Gastrocnemius medialis (tissue), 4 donors: Measurements from ENCODE around the gene FRMD5.
"Not testable (repeated sequence)": the region's sequence is repeated elsewhere in the genome, so short reads cannot be mapped to it uniquely, and the experiment has no call there.

Experiments
- POLR2A ChIP-seq, 2 donors: fragments of 450-650 bp; IDR thresholded peaks; one replicate each; pipeline ENCODE4 v1.6.1; 2017; ENCODE audit warnings: antibody characterized with exemption in 2 of 2, mild to moderate bottlenecking in 2 of 2, moderate library complexity in 2 of 2
- TF ChIP-seq, protein P1 (sequence below), 5 experiments: fragments of 450-650 bp in 3 of 5; fragments of 200-600 bp in 2 of 5; sonication (generic) in 2 of 5; IDR thresholded peaks in 4 of 5; conservative IDR thresholded peaks in 1 of 5; 1 replicate in 4 of 5; 2 replicates in 1 of 5; pipeline ENCODE4 v1.5.1; 2016 to 2019; ENCODE audit warnings: antibody characterized with exemption in 5 of 5, mild to moderate bottlenecking in 3 of 5, moderate library complexity in 3 of 5

DNA sequence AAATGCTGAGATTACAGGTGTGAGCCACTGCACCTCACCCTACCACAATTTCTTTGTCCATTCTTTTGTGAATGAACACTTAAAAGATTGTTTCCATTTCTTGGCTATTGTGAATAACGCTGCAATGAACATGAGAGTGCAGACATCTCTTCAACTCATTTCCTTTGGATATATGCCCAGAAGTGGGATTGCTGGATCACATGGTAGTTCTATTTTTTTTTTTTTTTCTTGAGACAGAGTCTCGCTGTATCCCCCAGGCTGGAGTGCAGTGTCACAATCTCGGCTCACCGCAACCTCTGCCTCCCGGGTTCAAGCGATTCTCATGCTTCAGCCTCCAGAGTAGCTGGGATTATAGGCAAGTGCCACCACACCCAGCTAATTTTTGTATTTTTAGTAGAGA lies 194.8 kb downstream of the FRMD5 start:
- TF ChIP-seq, protein P1, sequence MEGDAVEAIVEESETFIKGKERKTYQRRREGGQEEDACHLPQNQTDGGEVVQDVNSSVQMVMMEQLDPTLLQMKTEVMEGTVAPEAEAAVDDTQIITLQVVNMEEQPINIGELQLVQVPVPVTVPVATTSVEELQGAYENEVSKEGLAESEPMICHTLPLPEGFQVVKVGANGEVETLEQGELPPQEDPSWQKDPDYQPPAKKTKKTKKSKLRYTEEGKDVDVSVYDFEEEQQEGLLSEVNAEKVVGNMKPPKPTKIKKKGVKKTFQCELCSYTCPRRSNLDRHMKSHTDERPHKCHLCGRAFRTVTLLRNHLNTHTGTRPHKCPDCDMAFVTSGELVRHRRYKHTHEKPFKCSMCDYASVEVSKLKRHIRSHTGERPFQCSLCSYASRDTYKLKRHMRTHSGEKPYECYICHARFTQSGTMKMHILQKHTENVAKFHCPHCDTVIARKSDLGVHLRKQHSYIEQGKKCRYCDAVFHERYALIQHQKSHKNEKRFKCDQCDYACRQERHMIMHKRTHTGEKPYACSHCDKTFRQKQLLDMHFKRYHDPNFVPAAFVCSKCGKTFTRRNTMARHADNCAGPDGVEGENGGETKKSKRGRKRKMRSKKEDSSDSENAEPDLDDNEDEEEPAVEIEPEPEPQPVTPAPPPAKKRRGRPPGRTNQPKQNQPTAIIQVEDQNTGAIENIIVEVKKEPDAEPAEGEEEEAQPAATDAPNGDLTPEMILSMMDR (IDR thresholded peaks at IDR 0.05 in 4 of 5, conservative IDR thresholded peaks at IDR 0.05 in 1 of 5): not testable (repeated sequence)
- TF ChIP-seq POLR2A (IDR thresholded peaks at IDR 0.05): not testable (repeated sequence)
